NCI-H2227 (cell line): ENCODE results near the gene GUCY1A1.
A peak's percentile ranks its signal among the peaks of the same experiment; 100 is the strongest.

Source experiments
- DNase-seq: peaks from one replicate; lab custom pipeline; 2025; ENCODE audit not compliant: unreplicated experiment; lab: John Stamatoyannopoulos, UW

The GUCY1A1 gene

GRCh38 chr4:155659176-155659575 is 7.5 kb upstream of the GUCY1A1 start:
- DNase-seq, result no peak

GRCh38 chr4:155660436-155660835 is 6.2 kb upstream of the GUCY1A1 start:
- no peak for DNase-seq

GRCh38 chr4:155665054-155665453 is 1.6 kb upstream of the GUCY1A1 start:
- no peak for DNase-seq

GRCh38 chr4:155667222-155667567 is 547 bp downstream of the GUCY1A1 start:
- peak; percentile 40 for DNase-seq

GRCh38 chr4:155667568-155668511 is 1.2 kb downstream of the GUCY1A1 start:
- peak; percentile 51 for DNase-seq

- no peak for DNase-seq
Observed at GRCh38 chr4:155668707-155669220, 2.1 kb downstream of the GUCY1A1 start.

- no peak for DNase-seq
Observed at GRCh38 chr4:155672342-155672741, 5.7 kb downstream of the GUCY1A1 start.

GRCh38 chr4:155673453-155673979 is 6.9 kb downstream of the GUCY1A1 start:
- no peak for DNase-seq

- no peak for DNase-seq
Observed at GRCh38 chr4:155674669-155675071, 8.0 kb downstream of the GUCY1A1 start.

GRCh38 chr4:155675709-155676429 is 9.2 kb downstream of the GUCY1A1 start:
- DNase-seq, result no peak

- no peak for DNase-seq
Observed at GRCh38 chr4:155676430-155676825, 9.8 kb downstream of the GUCY1A1 start.

- no peak for DNase-seq
Observed at GRCh38 chr4:155678011-155678410, 11.4 kb downstream of the GUCY1A1 start.

GRCh38 chr4:155679343-155679742 is 12.7 kb downstream of the GUCY1A1 start:
- no peak for DNase-seq

GRCh38 chr4:155681886-155682285 is 15.2 kb downstream of the GUCY1A1 start:
- no peak for DNase-seq

GRCh38 chr4:155684423-155684822 is 17.8 kb downstream of the GUCY1A1 start:
- no peak for DNase-seq

GRCh38 chr4:155684892-155685541 is 18.4 kb downstream of the GUCY1A1 start:
- no peak for DNase-seq

GRCh38 chr4:155687380-155687982 is 20.8 kb downstream of the GUCY1A1 start:
- DNase-seq, result no peak

GRCh38 chr4:155688211-155688610 is 21.6 kb downstream of the GUCY1A1 start:
- no peak for DNase-seq

GRCh38 chr4:155688860-155689259 is 22.2 kb downstream of the GUCY1A1 start:
- no peak for DNase-seq

- DNase-seq, result no peak
Observed at GRCh38 chr4:155690044-155690837, 23.6 kb downstream of the GUCY1A1 start.
